Skeletal muscle satellite cell (primary cell): ENCODE measurements around the gene DHRS7B.

Experiments used
- H3K27me3 ChIP-seq: 2 replicates; pipeline ENCODE4 v1.7.0; 2013; ENCODE audit warnings: low read length; ENCODE audit not compliant: control insufficient read depth, insufficient read depth
- H3K36me3 ChIP-seq: 2 replicates; pipeline ENCODE4 v1.7.0; 2013; ENCODE audit warnings: mild to moderate bottlenecking, control low read depth, low read length; ENCODE audit not compliant: insufficient read depth
- H3K4me1 ChIP-seq: 2 replicates; pipeline ENCODE4 v1.7.0; 2013; ENCODE audit warnings: low read length; ENCODE audit not compliant: control insufficient read depth, insufficient read depth
- H3K4me2 ChIP-seq: 2 replicates; pipeline ENCODE4 v1.7.0; 2013; ENCODE audit warnings: mild to moderate bottlenecking, low read length
- H3K4me3 ChIP-seq: 2 replicates; pipeline ENCODE4 v1.7.0; 2013; ENCODE audit warnings: low read length
- H3K9ac ChIP-seq: 2 replicates; pipeline ENCODE4 v1.7.0; 2013; ENCODE audit warnings: mild to moderate bottlenecking, low read depth, low read length, moderate library complexity
- H3K9me3 ChIP-seq: replicated peaks from 2 replicates; pipeline ENCODE4 v1.7.0; 2013; ENCODE audit warnings: mild to moderate bottlenecking, control low read depth, low read length

The DHRS7B gene

DNA sequence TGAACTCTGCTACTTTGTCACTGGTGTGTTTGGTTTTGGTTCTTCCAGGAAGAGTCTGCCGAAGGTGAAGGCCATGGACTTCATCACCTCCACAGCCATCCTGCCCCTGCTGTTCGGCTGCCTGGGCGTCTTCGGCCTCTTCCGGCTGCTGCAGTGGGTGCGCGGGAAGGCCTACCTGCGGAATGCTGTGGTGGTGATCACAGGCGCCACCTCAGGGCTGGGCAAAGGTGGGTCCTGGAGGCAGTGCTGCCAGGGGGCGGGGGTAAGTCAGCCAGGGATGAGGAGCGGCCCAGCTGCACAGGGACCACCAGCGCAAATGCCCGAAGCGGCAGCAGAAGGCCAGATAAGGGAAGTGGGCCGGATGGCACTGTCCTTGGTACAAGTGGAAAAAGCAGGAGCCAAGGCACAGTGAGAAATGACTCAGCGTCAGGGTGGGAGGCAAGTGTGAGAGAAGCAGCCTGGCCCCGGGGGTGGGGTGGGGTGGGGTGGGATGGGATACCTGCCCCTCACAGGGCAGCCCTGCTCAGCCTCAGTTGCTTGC lies 45.3 kb downstream of the DHRS7B start:
- H3K9me3 ChIP-seq = no peaks in the 10 kb centered on the region
- peaks cover 14% of the 10 kb centered on the region for H3K4me1 ChIP-seq
- no peaks in the 10 kb centered on the region for H3K27me3 ChIP-seq
- no peak overlapping the region for H3K4me3 ChIP-seq
- no peak overlapping the region for H3K9ac ChIP-seq
- peaks cover 9% of the 10 kb centered on the region for H3K36me3 ChIP-seq
- no peak overlapping the region for H3K4me2 ChIP-seq

DNA sequence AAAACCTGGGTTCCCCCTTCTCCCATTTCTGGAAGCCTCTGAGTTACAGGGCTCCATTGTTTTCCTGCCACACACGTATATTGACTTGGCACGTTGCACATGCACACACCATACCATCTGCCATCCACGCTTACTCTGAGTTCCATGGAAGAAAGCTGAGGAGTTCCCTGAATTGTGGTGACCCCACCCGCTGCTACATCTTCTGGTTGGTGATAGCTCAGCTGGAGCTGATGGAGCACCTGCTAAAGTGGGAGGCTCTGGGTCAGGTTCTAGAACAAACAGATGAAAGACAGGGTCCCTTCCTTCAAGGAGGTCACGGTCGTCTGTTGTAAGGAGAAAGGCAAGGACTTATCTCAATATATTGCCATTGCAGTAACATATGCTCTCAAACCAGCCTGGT lies 46.1 kb downstream of the DHRS7B start:
- Histone ChIP-seq H3K4me2 (no peak overlapping the region), H3K4me1 (peaks cover 9% of the 10 kb centered on the region), H3K9me3 (no peaks in the 10 kb centered on the region), H3K27me3 (no peaks in the 10 kb centered on the region), H3K36me3 (peaks cover 9% of the 10 kb centered on the region), H3K4me3 (no peak overlapping the region), H3K9ac (no peak overlapping the region)

DNA sequence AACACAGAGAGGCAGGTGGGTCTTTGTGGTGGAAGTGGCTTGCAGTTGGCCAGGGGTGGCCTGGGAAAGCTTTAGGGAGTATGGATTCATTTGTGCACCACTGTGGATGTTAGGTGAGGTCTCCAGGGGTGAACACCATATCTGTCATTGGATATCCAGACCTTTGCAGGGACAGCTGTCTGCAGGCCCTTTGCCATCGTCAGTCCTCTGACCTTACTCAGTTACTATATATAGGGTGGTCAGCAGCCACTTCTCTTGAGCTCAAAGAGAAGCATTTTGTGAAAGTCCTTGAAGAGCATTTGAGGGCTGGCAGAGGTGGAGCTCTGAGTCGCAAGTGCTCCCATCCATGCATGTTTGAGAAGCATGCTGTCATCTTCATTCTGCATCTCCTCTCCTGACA lies 46.8 kb downstream of the DHRS7B start:
- no peak overlapping the region for H3K4me2 ChIP-seq
- H3K36me3 ChIP-seq = peaks cover 9% of the 10 kb centered on the region
- H3K9ac ChIP-seq = no peak overlapping the region
- H3K4me3 ChIP-seq = no peak overlapping the region
- no peaks in the 10 kb centered on the region for H3K9me3 ChIP-seq
- peaks cover 9% of the 10 kb centered on the region for H3K4me1 ChIP-seq
- no peaks in the 10 kb centered on the region for H3K27me3 ChIP-seq

DNA sequence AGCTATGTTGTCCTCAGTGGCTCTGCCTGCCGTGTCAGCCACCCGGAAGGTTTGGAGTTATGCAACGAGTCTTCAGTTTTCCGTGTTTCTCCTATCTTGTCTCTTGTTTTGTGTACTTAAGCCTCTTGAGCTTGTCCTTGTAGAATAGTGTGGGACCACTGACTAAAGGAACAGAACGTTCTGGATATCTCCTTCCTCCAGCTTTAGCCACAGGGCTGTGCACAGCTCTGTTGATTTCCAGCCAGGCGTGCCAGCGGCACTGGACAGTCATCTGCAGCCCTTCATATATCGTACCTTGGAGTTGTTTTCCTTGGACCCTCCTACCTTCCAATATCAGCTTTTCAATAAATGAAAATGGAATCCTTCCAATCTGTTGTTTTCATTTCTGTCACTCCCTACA lies 47.4 kb downstream of the DHRS7B start:
- H3K9me3 ChIP-seq = no peaks in the 10 kb centered on the region
- H3K36me3 ChIP-seq = peaks cover 9% of the 10 kb centered on the region
- peaks cover 9% of the 10 kb centered on the region for H3K4me1 ChIP-seq
- H3K4me2 ChIP-seq = no peak overlapping the region
- H3K9ac ChIP-seq = no peak overlapping the region
- H3K27me3 ChIP-seq = no peaks in the 10 kb centered on the region
- no peak overlapping the region for H3K4me3 ChIP-seq

GRCh38 chr17:21174713-21175112 lies 47.9 kb downstream of the DHRS7B start:
- Histone ChIP-seq H3K9me3 (no peaks in the 10 kb centered on the region), H3K9ac (no peak overlapping the region), H3K27me3 (no peaks in the 10 kb centered on the region), H3K4me2 (no peak overlapping the region), H3K4me3 (no peak overlapping the region), H3K4me1 (peaks cover 9% of the 10 kb centered on the region), H3K36me3 (peaks cover 9% of the 10 kb centered on the region)

DNA sequence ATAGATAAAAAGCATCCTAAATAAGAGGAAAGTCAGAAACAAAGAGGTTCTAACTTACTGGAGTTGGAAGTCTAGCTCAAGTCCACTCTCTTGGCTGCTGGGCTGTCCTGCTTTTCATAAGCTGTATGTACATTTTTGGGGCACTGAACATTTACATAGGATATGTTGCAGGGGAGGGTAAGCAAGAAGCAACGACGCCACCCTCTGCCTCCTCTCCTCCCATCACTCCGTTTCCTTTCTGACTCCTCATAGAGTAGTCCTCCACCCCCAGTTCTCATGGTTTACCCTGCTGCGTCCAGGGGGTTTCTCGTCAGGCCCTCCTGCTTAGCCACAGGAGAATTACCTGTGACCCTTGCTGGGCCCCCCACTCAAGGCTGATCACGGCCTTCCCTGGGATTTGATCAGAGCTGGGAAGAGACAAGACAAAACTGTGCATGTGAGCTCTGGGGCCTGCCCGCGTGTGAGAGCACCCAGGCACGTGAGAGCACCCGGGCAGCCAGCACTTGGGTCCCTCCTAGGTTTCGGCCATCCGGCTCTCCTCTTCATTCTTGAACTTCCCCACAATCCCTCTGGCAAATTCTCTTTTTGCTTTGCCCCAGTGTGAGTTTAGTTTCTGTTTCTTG lies 50.1 kb downstream of the DHRS7B start:
- no peak overlapping the region for H3K4me2 ChIP-seq
- H3K4me3 ChIP-seq = no peak overlapping the region
- no peaks in the 10 kb centered on the region for H3K27me3 ChIP-seq
- no peaks in the 10 kb centered on the region for H3K9me3 ChIP-seq
- no peak overlapping the region for H3K9ac ChIP-seq
- peaks cover 9% of the 10 kb centered on the region for H3K36me3 ChIP-seq
- peaks cover 9% of the 10 kb centered on the region for H3K4me1 ChIP-seq

- Histone ChIP-seq H3K4me1 (peaks cover 9% of the 10 kb centered on the region), H3K4me2 (no peak overlapping the region), H3K9me3 (no peaks in the 10 kb centered on the region), H3K27me3 (no peaks in the 10 kb centered on the region), H3K4me3 (no peak overlapping the region), H3K36me3 (peaks cover 9% of the 10 kb centered on the region), H3K9ac (no peak overlapping the region)
These were observed 50.6 kb downstream of the DHRS7B start for GRCh38 chr17:21177401-21177800.

DNA sequence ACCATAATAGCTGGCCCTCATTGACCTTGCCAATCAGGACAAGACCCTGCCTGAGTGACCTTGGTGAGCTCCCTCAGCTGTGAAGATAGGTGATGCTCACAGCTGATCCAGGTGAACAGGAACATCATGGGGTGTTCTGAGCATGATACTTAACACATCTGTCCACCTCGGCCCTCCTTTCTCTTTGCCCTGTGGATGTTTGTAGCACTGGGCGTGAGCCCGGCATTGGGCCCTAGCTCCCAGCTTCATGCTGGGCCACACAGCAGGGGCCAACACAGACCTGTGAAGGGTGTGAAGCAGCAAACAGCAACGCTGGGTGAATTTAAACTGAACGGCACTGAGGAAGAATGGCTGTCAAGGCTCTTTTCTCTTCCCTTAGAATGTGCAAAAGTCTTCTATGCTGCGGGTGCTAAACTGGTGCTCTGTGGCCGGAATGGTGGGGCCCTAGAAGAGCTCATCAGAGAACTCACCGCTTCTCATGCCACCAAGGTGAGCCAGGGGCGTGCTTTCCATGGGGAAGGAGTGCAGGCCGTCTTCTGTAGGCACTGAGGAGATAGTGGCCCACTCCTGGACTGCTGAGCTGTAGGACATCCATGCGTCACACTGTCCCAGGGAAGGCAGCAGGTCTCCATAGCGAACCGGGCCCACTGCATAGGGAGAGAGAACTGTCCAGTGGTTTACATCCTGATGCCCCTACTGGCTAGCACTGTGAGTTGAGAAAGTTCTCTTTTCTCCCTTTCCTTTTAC lies 51.3 kb downstream of the DHRS7B start:
- Histone ChIP-seq H3K9me3 (no peaks in the 10 kb centered on the region), H3K4me3 (no peak overlapping the region), H3K9ac (no peak overlapping the region), H3K4me2 (no peak overlapping the region), H3K4me1 (peaks cover 9% of the 10 kb centered on the region), H3K36me3 (peaks cover 4% of the 10 kb centered on the region), H3K27me3 (no peaks in the 10 kb centered on the region)

DNA sequence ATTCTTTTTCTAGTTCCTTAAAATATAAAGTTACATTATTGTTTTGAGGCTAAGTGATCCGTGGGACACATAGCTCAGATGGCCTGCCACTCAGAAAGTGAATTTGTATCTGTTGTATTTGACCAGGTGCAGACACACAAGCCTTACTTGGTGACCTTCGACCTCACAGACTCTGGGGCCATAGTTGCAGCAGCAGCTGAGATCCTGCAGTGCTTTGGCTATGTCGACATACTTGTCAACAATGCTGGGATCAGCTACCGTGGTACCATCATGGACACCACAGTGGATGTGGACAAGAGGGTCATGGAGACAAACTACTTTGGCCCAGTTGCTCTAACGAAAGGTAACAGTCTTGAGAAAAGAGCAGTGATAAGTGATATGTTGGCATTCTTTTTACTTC lies 56.7 kb downstream of the DHRS7B start:
- no peaks in the 10 kb centered on the region for H3K9me3 ChIP-seq
- no peak overlapping the region for H3K4me2 ChIP-seq
- H3K27me3 ChIP-seq = no peaks in the 10 kb centered on the region
- H3K4me1 ChIP-seq = no peaks in the 10 kb centered on the region
- H3K36me3 ChIP-seq = peaks cover 13% of the 10 kb centered on the region
- no peak overlapping the region for H3K9ac ChIP-seq
- no peak overlapping the region for H3K4me3 ChIP-seq

GRCh38 chr17:21184570-21184969 lies 57.8 kb downstream of the DHRS7B start:
- H3K9ac ChIP-seq = no peak overlapping the region
- no peaks in the 10 kb centered on the region for H3K27me3 ChIP-seq
- peaks cover 21% of the 10 kb centered on the region for H3K36me3 ChIP-seq
- H3K4me2 ChIP-seq = no peak overlapping the region
- no peak overlapping the region for H3K4me3 ChIP-seq
- no peaks in the 10 kb centered on the region for H3K9me3 ChIP-seq
- no peaks in the 10 kb centered on the region for H3K4me1 ChIP-seq

GRCh38 chr17:21185061-21185460 lies 58.3 kb downstream of the DHRS7B start:
- H3K4me1 ChIP-seq = no peaks in the 10 kb centered on the region
- H3K36me3 ChIP-seq = peaks cover 21% of the 10 kb centered on the region
- H3K9ac ChIP-seq = no peak overlapping the region
- no peak overlapping the region for H3K4me2 ChIP-seq
- H3K4me3 ChIP-seq = no peak overlapping the region
- H3K9me3 ChIP-seq = no peaks in the 10 kb centered on the region
- no peaks in the 10 kb centered on the region for H3K27me3 ChIP-seq
